CD4-positive, alpha-beta T cell treated with Interleukin-10 for 1 hour (primary cell): ENCODE results near the gene TMEM72.
A peak's percentile ranks its signal among the peaks of the same experiment; 100 is the strongest.

ENCODE experiments used
- DNase-seq: peaks from one replicate; pipeline ENCODE4 v3.0.0-alpha.2; 2020

Gene TMEM72

DNA sequence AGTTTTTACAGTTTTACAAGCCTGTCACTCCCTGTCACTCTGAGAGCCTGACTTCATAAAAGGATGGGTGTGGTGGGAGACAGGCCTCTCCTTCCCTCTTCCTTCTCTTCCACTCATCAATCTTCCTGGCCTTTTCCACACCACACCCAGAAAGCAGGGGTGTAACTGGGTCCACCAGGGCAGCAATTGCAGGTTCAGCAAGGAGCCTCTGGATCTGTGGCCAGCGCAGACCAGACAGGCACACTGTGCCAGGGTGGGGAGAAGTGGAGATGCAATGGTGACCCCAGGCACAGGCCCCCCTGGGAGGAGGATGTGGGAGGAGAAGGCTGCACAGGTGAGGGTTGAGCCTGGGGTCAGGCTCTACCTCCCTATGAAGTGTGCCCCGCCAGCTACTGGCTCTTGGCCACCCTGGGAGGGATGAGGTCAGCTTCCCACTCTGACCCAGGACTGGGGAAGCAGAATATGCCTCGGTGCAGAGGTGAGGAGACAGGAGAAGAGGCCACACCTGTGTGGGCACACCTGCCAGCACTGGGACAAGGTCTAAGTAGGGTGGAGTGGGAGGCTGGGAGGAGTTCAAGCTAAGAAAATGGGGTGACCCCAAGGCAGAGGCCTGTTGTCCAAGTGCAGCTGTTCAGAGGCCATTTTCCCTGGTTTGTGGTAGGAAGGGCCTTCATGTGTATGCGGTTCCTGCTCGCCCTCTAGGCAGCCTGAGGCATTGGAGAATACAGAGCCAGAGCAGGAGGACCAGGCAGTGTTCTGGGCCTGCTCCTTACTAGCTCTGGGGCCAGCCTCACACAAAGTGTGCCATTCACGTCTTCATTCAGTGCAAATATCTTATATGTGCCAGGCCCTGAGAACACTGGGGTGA is 20.2 kb upstream of the TMEM72 start:
- no peak for DNase-seq

DNA sequence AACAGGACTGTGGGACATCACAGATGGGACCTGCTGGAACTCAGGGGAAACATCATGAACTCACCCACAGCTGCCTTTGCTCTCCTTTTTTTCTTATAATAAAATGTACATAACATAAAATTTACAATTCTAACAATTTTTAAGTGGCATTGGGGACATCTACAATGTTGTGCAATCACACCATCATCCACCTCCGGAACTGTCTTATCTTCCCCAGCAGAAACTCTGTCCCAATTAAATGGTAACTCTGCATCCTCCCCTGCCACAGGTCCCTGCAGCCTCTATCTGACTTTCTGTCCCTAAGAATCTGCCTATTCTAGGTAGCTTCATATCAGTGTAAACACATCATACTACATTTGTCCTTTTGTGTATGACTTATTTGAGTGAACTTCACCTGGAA is 19.4 kb upstream of the TMEM72 start:
- no peak for DNase-seq

- no peak for DNase-seq
These were observed 17.3 kb upstream of the TMEM72 start for GRCh38 chr10:44893604-44894468.

DNA sequence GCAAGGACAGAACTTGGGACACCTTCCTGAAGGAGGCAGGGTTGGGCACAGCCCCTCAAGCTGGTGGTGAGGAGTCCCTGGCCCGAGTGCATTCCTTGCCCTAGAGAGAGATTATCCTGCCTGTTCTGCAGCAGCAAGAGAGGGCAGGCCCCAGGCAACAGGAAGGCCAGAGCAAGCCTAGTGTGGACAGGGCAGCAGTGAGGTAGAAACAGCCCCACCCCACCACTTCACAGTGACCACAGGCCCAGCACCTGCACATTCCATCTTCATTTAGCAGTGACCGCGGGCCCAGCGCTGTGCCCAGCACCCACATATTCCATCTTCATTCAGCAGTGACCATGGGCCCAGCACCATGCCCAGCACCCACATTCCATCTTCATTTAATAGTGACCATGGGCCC is 16.4 kb upstream of the TMEM72 start:
- DNase-seq: no peak

- no peak for DNase-seq
These were observed 15.9 kb upstream of the TMEM72 start for GRCh38 chr10:44895280-44895679.

DNA sequence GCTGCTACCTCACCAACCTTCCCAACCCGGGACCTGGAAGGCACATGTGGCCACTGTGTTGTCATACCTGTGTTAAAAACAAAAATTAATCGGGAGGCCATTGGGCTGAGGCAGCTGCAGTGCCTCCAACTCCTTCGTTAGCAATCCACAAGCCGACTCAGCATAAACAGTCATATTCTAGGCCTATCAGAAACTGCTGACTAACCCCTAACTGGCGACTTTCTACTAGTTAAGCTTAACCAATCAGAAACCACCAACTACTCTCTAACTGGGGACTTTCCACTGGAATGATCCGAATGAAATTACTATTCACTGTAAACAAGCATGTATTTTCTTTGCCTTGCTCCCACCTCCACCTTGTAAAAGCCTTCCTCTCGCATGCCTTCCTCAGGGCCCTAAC is 14.1 kb upstream of the TMEM72 start:
- DNase-seq: no peak

DNA sequence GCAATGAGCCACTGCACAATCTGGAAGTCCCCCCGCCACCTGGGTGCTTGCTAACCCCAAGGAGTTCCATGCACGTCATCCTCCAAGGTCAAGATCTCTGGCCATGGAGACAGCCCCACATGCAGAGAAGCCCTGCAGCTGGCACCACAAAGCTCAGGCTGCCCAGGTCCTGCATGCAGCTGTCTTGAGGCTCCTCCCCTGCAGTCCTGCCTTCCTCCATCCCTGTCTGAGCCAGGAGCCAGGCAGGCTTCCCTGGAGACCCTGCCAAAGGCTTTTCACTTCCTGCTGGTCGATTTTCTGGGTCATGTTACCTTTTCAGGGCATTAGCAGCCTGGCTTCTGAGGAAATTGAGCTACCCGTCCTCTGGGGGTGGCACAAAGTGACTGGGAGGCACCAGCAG is 12.5 kb upstream of the TMEM72 start:
- no peak for DNase-seq

DNA sequence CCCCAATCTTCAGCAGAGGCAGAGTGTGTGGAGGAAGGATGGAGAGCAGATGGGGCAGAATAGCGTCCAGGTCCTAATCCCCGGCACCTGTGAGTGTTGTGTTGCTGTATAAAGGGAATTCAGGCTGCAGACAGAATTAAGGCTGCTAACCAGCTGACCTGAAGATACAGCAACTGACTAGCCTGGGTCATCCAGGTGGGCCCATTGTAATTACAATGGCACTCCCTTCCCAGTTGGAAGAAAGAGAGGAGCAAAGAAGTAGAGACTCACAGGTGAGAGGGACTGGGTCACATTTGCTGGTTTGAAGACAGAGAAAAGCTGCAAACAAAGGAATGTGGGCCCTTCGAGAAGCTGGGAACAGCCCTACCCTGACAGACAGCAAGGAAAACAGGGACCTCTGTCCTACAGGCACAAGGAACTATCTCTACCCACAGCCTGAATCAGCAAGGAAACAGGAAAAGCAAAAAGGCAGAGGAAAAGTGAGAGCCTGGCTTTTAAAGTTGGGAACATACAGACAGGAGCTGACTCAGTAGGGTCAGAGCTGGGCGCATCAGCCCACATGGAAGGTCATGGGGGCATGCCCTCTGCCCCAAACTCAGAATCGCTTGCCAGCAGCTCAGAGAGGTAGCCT is 11.6 kb upstream of the TMEM72 start:
- no peak for DNase-seq

GRCh38 chr10:44902941-44903545 is 8.1 kb upstream of the TMEM72 start:
- DNase-seq: no peak

- no peak for DNase-seq
These were observed 4.7 kb upstream of the TMEM72 start for GRCh38 chr10:44906486-44906885.

DNA sequence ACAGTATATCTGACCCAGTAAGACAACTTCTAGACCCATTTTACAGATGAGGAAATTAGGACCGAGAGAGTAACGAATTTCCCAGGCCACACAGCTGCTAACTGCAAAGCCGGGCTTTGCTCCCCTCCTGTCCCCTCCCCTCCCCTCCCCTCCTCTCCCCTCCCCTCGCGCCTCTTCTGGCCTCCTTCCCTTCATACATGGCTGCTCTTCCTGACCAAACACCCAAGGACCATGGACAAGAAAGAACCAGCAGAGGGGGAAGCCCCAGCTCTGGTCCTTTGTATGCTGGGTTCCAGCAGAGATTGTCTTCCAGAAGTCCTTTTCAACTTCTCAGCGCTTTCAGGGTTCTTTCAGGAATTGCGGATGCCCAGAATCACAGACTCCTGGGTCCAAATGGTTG is 3.6 kb upstream of the TMEM72 start:
- DNase-seq: no peak

DNA sequence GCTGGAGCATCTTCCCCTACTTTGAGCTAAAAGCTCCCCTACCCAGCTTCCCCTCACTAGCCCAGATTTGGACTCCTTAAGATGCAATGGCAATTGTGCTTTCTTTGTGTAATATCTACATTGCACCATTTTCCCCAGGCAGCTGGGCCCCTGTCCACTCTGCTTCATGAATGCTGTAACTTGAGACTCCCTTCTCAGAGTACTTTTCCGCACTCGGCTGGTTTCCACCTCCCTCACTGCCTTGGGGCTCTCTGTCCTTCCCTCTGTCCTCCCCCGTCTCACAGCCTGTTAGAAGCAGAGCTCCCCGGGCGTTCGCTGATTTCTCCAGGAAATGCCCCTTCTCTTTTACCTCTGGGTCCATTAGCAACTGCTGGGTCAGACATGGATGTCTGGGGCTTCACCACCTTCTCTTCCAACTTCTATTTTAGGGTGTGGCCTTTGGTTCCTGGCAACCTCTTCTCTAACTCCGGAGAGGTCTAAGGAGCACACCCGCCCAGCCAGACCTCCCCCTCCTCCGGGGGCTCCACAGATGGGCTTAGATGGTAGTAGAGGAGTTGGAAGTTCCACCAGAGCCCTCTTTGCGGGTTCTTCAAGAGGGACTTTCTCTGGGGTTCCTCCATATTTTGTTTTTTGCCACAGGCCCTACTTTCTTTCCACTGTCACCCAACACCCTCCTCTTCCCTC is 2.9 kb upstream of the TMEM72 start:
- no peak for DNase-seq

GRCh38 chr10:44908936-44909630 is 2.1 kb upstream of the TMEM72 start:
- DNase-seq: no peak

DNA sequence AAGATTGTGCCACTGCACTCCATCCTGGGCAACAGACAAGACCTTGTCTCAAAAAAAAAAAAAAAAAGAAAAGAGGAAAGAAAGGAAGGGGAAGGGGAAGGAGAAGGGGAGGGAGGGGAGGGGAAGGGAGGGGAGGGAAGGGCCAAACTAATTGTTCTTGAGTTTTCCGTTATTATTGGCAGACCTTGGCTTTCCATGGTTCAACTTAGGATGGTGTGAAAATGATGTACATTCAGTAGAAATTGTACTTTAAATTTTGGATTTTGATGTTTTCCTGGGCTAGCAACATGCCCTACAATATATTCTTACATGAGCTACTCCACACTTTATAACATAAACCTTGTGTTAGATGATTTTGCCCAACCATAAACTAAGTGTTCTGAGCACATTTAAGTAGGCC is 1.2 kb upstream of the TMEM72 start:
- DNase-seq: no peak

GRCh38 chr10:44910602-44911001 is 535 bp upstream of the TMEM72 start:
- DNase-seq: no peak

GRCh38 chr10:44911951-44912350 is 814 bp downstream of the TMEM72 start:
- no peak for DNase-seq

GRCh38 chr10:44913350-44914081 is 2.4 kb downstream of the TMEM72 start:
- DNase-seq: peak; percentile 34

- DNase-seq: no peak
These were observed 3.8 kb downstream of the TMEM72 start for GRCh38 chr10:44914891-44915290.

- no peak for DNase-seq
These were observed 5.3 kb downstream of the TMEM72 start for GRCh38 chr10:44916429-44916828.

DNA sequence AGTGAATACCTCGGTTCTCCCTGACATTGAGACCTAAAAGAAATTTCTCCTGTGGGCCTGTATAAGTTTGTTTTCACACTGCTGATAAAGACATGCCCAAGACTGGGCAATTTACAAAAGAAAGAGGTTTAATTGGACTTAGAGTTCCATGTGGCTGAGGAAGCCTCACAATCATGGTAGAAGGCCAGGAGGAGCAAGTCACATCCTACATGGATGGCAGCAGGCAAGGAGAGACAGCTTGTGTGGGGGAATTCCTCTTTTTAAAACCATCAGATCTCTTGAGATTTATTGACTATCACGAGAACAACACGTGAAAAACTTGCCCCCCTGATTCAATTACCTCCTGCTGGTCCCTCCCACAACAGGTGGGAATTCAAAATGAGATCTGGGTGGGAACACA is 6.7 kb downstream of the TMEM72 start:
- no peak for DNase-seq

DNA sequence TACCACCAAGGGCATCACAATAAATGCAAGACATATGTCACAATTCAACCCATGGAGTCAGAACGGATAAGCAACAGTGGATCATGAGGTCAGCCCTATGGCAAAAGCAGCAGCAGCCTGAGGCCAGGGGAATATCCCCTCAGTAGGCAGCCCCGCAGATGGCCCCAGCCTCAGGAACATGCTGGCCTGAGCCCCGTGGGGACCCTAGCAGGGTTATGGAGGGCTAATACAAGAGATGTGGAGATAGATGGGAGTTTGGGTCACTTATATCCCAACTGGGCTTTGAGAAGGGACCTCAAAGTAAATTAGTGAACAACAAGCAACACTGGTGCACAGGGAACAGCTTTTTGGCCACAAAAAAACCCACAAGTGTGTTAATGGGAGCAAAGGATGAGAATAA is 9.1 kb downstream of the TMEM72 start:
- no peak for DNase-seq
